ENCODE measurements around the gene CACNA2D2.

DNA sequence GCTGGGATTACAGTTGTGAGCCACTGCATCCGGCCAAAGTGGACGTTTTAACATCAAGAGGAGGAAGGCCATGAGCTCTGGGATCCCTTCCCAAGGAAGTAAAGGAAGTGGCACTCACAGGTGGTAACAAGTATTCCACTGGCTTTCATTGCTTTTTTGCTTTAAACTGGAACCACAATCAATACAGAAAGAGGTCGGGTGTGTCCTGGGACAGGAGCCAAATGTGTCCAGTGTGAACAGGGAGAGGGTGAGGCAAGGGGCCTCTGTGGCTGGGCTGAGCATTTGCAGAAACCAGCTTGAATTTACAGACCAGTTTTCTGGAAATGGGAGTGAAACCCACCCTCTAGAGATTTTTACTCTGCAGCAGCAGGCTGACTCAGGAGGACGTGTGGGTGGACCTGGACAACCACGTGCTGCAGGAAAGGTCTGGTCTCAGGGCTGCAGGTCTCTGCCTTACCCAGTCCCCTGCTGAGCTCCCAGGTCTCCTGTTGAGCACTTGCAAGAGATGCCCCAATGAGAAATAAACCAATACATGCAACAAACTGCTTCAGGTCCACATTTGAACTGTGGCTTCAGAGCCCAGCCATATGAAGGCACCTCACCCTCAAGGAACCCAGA, 101.3 kb downstream of the CACNA2D2 start:
- TF ChIP-seq, protein P1, sequence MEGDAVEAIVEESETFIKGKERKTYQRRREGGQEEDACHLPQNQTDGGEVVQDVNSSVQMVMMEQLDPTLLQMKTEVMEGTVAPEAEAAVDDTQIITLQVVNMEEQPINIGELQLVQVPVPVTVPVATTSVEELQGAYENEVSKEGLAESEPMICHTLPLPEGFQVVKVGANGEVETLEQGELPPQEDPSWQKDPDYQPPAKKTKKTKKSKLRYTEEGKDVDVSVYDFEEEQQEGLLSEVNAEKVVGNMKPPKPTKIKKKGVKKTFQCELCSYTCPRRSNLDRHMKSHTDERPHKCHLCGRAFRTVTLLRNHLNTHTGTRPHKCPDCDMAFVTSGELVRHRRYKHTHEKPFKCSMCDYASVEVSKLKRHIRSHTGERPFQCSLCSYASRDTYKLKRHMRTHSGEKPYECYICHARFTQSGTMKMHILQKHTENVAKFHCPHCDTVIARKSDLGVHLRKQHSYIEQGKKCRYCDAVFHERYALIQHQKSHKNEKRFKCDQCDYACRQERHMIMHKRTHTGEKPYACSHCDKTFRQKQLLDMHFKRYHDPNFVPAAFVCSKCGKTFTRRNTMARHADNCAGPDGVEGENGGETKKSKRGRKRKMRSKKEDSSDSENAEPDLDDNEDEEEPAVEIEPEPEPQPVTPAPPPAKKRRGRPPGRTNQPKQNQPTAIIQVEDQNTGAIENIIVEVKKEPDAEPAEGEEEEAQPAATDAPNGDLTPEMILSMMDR (IDR thresholded peaks at IDR 0.05): no peak
- TF ChIP-seq POLR2A (IDR thresholded peaks at IDR 0.05): no peak
